Activated gamma-delta T cell treated with Interleukin-2 at 50 U/mL for 16 hours (primary cell): Measurements from ENCODE around the gene PAFAH1B2.

Source experiments
- DNase-seq: peaks from one replicate; pipeline ENCODE4 v3.0.0-alpha.2; 2020

The PAFAH1B2 gene

DNA sequence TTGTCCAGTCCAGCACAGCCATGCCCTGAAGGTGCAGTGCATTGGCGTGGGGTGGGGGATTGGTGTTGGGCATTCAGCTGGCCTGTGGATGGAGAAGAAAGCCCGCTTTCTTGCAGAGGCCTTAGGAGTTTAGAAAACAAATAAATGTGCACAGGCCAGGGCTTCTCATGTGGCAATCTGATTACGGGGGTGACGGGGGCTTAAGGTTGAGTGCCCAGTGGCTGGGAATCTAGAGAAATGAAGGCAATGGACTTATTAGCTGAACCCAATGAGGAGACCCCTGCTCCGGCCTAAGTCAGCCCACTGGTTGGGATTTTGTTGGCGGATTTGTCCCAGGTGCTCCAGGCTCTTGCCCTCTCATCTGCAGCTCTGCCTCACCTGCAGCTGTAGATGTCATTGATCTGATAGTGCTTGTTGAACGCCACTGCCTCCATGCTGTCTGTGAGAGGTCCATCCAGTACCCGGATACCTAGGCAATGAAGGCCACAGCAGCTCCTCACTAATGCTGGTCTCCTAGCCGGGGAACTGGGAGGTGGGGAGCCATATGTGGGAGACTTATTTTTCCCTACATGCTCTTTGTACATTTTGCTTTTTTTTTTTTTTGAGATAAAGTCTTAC, 81.6 kb downstream of the PAFAH1B2 start:
- no peak for DNase-seq
